NOMO-1 treated with DMSO at 0.1 percent for 48 hours (cell line): ENCODE results near the gene HIGD1B.

Experiments used
- DNase-seq: peaks from one replicate; lab custom pipeline; 2025; ENCODE audit not compliant: unreplicated experiment; lab: John Stamatoyannopoulos, UW

Gene HIGD1B

GRCh38 chr17:44875761-44876160 is 28.1 kb downstream of the HIGD1B start:
- no peak for DNase-seq

DNA sequence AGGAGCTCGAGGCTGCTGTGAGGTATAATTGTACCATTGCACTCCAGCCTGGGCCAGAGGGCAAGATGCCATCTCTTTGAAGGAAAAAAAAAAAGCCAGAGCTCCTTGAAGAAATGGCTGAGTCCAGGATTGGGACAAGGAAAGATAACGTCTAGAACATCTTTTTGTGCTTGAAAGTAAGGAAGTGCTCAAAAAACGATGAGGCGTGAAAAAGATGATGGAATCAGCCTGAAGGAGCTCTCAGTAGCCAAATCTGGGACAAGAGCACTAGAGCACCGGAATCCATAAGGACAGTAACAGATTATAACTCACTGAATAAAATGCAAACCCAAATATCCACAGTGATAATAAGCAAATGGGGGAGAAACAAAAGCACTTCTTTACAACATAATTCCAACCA is 29.4 kb downstream of the HIGD1B start:
- no peak for DNase-seq

GRCh38 chr17:44878627-44879221 is 31.0 kb downstream of the HIGD1B start:
- DNase-seq, result peak; percentile 8

DNA sequence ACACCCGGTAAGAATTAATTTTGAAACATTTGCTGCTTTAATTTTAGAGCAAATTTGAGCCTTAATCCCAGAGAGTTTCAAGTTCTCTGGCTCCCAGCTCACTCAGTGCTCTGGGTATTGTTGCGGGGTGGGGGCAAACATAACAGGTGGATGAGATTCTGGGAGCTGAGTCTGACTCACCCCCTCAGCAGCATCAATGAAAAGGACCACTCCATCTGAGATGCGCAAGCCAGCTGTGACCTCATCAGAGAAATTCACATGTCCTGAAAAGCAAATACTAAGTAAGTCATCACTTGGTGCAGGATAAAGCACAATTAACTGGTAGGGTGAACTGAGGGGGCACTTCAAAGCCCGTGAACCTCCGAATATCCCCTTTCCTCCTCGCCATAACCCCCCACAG is 31.7 kb downstream of the HIGD1B start:
- DNase-seq, result no peak

GRCh38 chr17:44880062-44880461 is 32.4 kb downstream of the HIGD1B start:
- DNase-seq, result no peak

- no peak for DNase-seq
Measured at GRCh38 chr17:44881145-44881544, 33.5 kb downstream of the HIGD1B start.

DNA sequence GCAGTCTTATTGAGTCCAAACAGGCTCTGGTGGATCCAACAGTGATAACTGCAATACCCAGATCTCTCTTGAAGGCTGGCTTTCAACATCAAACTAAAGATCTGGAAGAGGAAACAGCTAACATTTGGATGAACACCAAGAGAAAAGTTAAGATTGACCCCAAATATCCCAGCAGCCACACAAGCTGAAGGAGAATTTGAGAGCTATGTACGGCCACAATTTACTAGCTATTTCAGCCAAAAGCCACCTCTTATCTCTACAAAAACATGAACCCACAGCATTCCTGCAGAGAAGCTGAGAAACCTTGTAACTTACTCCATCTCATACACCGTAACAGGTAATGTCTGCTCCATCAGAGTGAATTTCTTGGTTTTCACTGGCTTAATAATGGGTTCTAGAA is 37.3 kb downstream of the HIGD1B start:
- no peak for DNase-seq

- DNase-seq, result no peak
Measured at GRCh38 chr17:44887016-44887415, 39.3 kb downstream of the HIGD1B start.

- peak; percentile 44 for DNase-seq
Measured at GRCh38 chr17:44887971-44888954, 40.6 kb downstream of the HIGD1B start.

DNA sequence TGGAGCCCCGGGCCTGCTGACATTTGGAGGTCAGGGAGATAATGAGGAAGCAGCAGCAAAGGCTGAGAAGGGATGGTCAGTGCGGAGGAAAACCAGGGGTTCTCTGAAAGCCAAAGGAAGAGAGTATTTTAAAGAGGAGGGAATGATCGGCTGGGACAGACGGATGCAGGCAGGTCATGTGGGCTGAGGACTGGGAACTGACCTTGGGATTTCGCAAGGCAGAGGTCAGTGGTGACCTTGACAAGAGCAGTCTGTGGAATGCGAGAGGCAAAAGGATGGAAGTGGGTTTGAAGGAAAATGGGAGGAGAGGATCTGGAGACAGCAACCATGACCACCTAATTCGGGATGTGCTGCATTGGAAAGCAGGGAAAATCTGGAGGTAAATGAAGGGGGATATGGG is 41.3 kb downstream of the HIGD1B start:
- no peak for DNase-seq

GRCh38 chr17:44892250-44892649 is 44.6 kb downstream of the HIGD1B start:
- DNase-seq, result no peak

GRCh38 chr17:44894642-44895041 is 47.0 kb downstream of the HIGD1B start:
- no peak for DNase-seq

GRCh38 chr17:44898768-44899073 is 51.0 kb downstream of the HIGD1B start:
- DNase-seq, result peak; percentile 85

DNA sequence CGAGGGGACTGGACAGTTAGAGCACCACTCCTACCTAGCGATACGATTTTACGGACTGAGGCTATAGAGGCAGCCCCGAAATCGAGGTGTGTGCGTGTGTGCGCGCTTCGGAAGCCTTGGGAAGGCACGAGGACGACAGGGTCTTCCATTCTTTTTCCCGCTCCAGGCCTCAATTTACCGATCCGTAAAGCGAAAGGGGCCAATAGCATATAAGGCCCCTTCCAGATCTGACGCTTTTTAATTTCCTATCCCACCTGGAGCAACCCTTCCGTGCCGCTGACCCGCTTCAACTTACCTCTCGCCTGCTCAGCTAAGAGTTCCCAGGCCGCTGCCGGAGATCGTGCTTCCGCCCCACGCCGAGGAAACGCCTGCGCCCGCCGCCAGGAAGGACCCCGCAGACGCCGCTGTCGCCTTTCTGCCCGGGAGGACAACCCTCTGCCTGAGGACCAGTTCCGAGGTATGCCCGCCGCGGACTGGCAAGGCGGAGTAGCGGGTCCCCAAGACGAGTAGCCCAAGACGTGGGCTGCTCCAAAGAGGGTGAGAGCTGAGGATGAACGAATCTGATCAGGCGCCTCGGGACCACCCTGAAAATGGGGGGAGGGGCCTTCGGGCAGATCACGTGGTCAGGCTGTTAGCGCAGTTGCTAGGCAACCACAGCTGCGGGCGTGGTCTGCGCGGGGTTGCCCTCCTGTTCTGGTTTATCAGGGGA is 51.5 kb downstream of the HIGD1B start, which contains the start of gene EFTUD2:
EFTUD2 (minus strand) TSS at position 372 of the 709 bp plus-strand sequence. CDS start 4,924 bp downstream, outside the sequence.
- DNase-seq, result peak; percentile 87
